ENCODE data around the gene NRXN2.

NRXN2 gene

GRCh38 chr11:64647019-64647779, 75.8 kb downstream of the NRXN2 start:
- Histone ChIP-seq H3F3A (ENCODE audit: control insufficient read depth, insufficient read depth) (no peaks in the 10 kb centered on the region), H3K4me3 (ENCODE audit: low read length) (no peak overlapping the region), H3K4me2 (ENCODE audit: low read length) (no peak overlapping the region), H3K27me3 (ENCODE audit: control insufficient read depth, low read length) (peaks cover 32% of the 10 kb centered on the region), H3K4me1 (ENCODE audit: control insufficient read depth, low read length) (no peaks in the 10 kb centered on the region), H3K9me2 (replicated peaks; ENCODE audit: control insufficient read depth, low read length) (no peaks in the 10 kb centered on the region), H3K79me2 (ENCODE audit: control insufficient read depth, low read length) (no peaks in the 10 kb centered on the region), H3K36me3 (ENCODE audit: control insufficient read depth, low read length) (no peaks in the 10 kb centered on the region), H3K27ac (ENCODE audit: low read depth, low read length) (no peak overlapping the region), H3K9me3 (ENCODE audit: control insufficient read depth, insufficient read depth, low read length) (no peaks in the 10 kb centered on the region), H4K20me1 (ENCODE audit: control insufficient read depth, insufficient read depth, low read depth, low read length) (no peaks in the 10 kb centered on the region)
- TF ChIP-seq, protein P1, sequence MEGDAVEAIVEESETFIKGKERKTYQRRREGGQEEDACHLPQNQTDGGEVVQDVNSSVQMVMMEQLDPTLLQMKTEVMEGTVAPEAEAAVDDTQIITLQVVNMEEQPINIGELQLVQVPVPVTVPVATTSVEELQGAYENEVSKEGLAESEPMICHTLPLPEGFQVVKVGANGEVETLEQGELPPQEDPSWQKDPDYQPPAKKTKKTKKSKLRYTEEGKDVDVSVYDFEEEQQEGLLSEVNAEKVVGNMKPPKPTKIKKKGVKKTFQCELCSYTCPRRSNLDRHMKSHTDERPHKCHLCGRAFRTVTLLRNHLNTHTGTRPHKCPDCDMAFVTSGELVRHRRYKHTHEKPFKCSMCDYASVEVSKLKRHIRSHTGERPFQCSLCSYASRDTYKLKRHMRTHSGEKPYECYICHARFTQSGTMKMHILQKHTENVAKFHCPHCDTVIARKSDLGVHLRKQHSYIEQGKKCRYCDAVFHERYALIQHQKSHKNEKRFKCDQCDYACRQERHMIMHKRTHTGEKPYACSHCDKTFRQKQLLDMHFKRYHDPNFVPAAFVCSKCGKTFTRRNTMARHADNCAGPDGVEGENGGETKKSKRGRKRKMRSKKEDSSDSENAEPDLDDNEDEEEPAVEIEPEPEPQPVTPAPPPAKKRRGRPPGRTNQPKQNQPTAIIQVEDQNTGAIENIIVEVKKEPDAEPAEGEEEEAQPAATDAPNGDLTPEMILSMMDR (IDR thresholded peaks at IDR 0.05; ENCODE audit: low read depth, low read length, poor library complexity, severe bottlenecking) = no peak
- no peak for TF ChIP-seq EZH2phosphoT487 (IDR thresholded peaks at IDR 0.05; ENCODE audit: borderline replicate concordance, low read length)

DNA sequence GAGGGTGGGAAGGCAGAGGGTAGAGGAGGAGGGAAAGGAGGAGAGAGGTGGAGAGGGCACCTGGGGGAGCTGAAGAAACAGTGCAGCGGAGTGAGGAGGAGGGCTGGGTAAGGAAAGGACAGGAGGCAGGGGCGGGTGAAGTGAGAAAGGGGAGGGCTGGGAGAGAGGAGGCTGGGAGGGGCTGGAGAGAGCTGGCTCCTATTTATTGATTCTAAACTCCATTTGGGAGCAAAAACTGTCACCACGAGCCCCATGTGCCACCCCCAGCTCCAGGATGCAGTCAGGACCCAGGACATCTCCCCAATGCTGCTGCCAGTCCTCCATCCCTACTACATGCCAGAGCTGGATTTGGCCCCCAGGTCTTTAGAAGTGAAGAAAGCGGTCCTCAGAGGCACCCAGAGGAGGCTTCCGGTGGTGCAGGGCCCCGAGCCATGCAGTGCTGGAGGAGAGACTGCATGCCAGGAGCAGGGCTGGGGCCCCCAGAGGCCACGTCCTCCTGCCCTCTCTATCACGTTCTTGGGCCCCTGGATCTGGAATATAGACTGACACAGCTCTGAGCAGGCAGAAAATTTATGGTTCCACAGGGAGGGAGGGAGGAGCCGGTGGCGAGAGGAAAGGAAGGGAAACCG, 78.2 kb downstream of the NRXN2 start:
- no peaks in the 10 kb centered on the region for H3K9me2 ChIP-seq (replicated peaks; ENCODE audit: control insufficient read depth, low read length)
- no peaks in the 10 kb centered on the region for H4K20me1 ChIP-seq (ENCODE audit: control insufficient read depth, insufficient read depth, low read depth, low read length)
- no peak overlapping the region for H3K4me2 ChIP-seq (ENCODE audit: low read length)
- H3K79me2 ChIP-seq (ENCODE audit: control insufficient read depth, low read length) = no peaks in the 10 kb centered on the region
- peaks cover 55% of the 10 kb centered on the region for H3K27me3 ChIP-seq (ENCODE audit: control insufficient read depth, low read length)
- no peaks in the 10 kb centered on the region for H3F3A ChIP-seq (ENCODE audit: control insufficient read depth, insufficient read depth)
- TF ChIP-seq EZH2phosphoT487 (IDR thresholded peaks at IDR 0.05; ENCODE audit: borderline replicate concordance, low read length) = no peak
- TF ChIP-seq, protein P1 (IDR thresholded peaks at IDR 0.05; ENCODE audit: low read depth, low read length, poor library complexity, severe bottlenecking) = no peak
- H3K4me1 ChIP-seq (ENCODE audit: control insufficient read depth, low read length) = no peaks in the 10 kb centered on the region
- H3K9me3 ChIP-seq (ENCODE audit: control insufficient read depth, insufficient read depth, low read length) = no peaks in the 10 kb centered on the region
- H3K4me3 ChIP-seq (ENCODE audit: low read length) = no peak overlapping the region
- no peaks in the 10 kb centered on the region for H3K36me3 ChIP-seq (ENCODE audit: control insufficient read depth, low read length)
- no peak overlapping the region for H3K27ac ChIP-seq (ENCODE audit: low read depth, low read length)

DNA sequence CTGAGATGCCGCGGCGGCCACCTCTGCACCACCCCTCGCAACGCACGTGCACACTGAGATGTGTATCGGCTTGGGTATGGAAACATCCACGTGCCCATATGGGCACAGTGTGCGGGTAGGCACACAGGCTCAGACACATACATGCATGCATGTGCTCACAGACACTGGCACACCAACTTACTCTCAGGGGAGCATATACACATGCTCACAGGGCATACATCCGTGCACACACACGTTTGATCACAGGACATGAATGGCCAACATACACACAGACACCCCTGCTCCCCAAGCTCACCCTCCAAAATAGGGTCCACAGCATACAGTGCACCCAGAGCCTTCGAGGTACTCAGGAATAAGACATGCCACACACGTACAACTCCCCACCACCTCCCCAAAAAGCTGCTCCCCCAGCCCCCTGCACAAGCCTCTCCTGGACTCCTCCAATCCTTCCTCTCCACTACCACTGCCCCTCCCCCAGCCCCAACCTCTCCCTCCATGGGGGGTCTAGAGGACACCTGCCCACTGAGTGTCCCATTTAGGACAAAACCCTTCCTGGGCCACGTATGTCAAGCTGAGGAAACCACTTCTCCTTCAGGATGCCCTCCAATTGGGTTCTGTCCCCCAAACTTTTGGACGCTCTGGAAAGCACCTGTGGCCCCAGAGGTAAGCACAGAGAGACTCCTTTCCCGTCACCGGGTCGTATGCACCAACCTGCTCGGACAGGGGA, 78.9 kb downstream of the NRXN2 start:
- peaks cover 2% of the 10 kb centered on the region for H3K4me1 ChIP-seq (ENCODE audit: control insufficient read depth, low read length)

More for the DNA sequence above, 78.9 kb downstream of the NRXN2 start:
- H3K9me3 ChIP-seq (ENCODE audit: control insufficient read depth, insufficient read depth, low read length) = no peaks in the 10 kb centered on the region
- no peaks in the 10 kb centered on the region for H4K20me1 ChIP-seq (ENCODE audit: control insufficient read depth, insufficient read depth, low read depth, low read length)
- TF ChIP-seq, protein P1 (IDR thresholded peaks at IDR 0.05; ENCODE audit: low read depth, low read length, poor library complexity, severe bottlenecking) = no peak
- TF ChIP-seq EZH2phosphoT487 (IDR thresholded peaks at IDR 0.05; ENCODE audit: borderline replicate concordance, low read length) = no peak
- no peak overlapping the region for H3K4me2 ChIP-seq (ENCODE audit: low read length)
- no peaks in the 10 kb centered on the region for H3K79me2 ChIP-seq (ENCODE audit: control insufficient read depth, low read length)
- no peaks in the 10 kb centered on the region for H3F3A ChIP-seq (ENCODE audit: control insufficient read depth, insufficient read depth)
- no peak overlapping the region for H3K27ac ChIP-seq (ENCODE audit: low read depth, low read length)
- no peaks in the 10 kb centered on the region for H3K36me3 ChIP-seq (ENCODE audit: control insufficient read depth, low read length)
- no peak overlapping the region for H3K4me3 ChIP-seq (ENCODE audit: low read length)
- H3K9me2 ChIP-seq (replicated peaks; ENCODE audit: control insufficient read depth, low read length) = no peaks in the 10 kb centered on the region
- peaks cover 61% of the 10 kb centered on the region for H3K27me3 ChIP-seq (ENCODE audit: control insufficient read depth, low read length)
